Heart left ventricle (tissue), 13 donors: Measurements from ENCODE around the gene CDC37L1.

Experiments used
- CTCF ChIP-seq, 12 donors: fragments of 200-600 bp; sonication (generic) in 4 of 12; IDR thresholded peaks; one replicate each; pipeline versions ENCODE4 v1.5.0 to v1.8.0; 2018 to 2022; ENCODE audit warnings: antibody characterized with exemption in 12 of 12, mild to moderate bottlenecking in 5 of 12
- POLR2A ChIP-seq, 2 donors: fragments of 450-650 bp; IDR thresholded peaks; one replicate each; pipeline ENCODE4 v1.6.1; 2017; ENCODE audit warnings: antibody characterized with exemption in 2 of 2, mild to moderate bottlenecking in 2 of 2, moderate library complexity in 2 of 2
- donor health status: ischemic (EF 13 %, LVEDD 7.1; RV severe dilation, severe dysfunction).
- donor health status: DM: no; HTN: yes; CAD: no.
- donor health status: DM: no; HTN: no; CAD: no.
- donor health status: ischemic (EF 25% LVEDD 6.9; RV normal size, moderate dysfunction).
- donor health status: ischemic (EF 25% LVEDD 5.7; RV mildly dilated, moderate dysfunction).
- donor health status: ischemic (EF 35%, LVEDD 5.7; RV mildly dilated, moderate dysfunction).
- donor health status: nonischemic (EF 11% LVEDD 7.7; RV severe dilation, severe dysfunction).
- donor health status: DM: yes; HTN: yes; CAD: no.
- donor health status: PGD.
- donor health status: ischemic (EF 29% LVEDD 5.4; RV normal size, mild dysfunction).
- donor health status: nonischemic (EF 23%, LVEDD 6.1; RV moderate dilation, normal function).

- TF ChIP-seq CTCF (IDR thresholded peaks at IDR 0.05): no peak
- TF ChIP-seq POLR2A (IDR thresholded peaks at IDR 0.05): no peak
These were observed 27.7 kb downstream of the CDC37L1 start for GRCh38 chr9:4706971-4707622.
